Ovary (tissue), 3 donors: ENCODE results near the gene MS4A2.

Experiments used
- POLR2A ChIP-seq: fragments of 450-650 bp; IDR thresholded peaks from one replicate; pipeline ENCODE4 v1.6.1; 2017; ENCODE audit warnings: antibody characterized with exemption, mild to moderate bottlenecking, moderate library complexity
- TF ChIP-seq, protein P1 (sequence below), 3 donors: fragments of 450-650 bp in 2 of 3; fragments of 200-600 bp in 1 of 3; IDR thresholded peaks; one replicate each; pipeline versions ENCODE4 v1.5.1 to v1.8.0; 2016 to 2022; ENCODE audit warnings: antibody characterized with exemption in 3 of 3, mild to moderate bottlenecking in 1 of 3
- donor health status: DM: no; HTN: no; CAD: no.

DNA sequence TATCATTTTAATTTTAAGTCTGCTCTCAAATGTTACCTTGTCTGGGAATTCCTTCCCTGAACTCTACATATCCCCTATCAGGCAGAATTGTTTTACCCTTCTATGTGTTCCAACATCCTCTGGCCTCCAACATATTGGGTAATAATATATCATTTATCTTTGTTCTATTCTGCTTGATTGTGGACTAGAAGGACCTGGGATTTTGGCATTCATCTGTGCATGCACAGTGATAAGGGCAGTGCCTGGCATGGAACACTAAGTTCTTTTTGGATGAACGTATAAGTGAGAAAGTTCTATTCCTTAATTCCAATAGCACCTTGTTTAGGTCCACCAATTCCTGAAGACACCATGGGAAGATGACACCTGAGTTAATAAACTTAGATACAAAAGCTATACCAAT is 1.2 kb upstream of the MS4A2 start:
- TF ChIP-seq, protein P1, sequence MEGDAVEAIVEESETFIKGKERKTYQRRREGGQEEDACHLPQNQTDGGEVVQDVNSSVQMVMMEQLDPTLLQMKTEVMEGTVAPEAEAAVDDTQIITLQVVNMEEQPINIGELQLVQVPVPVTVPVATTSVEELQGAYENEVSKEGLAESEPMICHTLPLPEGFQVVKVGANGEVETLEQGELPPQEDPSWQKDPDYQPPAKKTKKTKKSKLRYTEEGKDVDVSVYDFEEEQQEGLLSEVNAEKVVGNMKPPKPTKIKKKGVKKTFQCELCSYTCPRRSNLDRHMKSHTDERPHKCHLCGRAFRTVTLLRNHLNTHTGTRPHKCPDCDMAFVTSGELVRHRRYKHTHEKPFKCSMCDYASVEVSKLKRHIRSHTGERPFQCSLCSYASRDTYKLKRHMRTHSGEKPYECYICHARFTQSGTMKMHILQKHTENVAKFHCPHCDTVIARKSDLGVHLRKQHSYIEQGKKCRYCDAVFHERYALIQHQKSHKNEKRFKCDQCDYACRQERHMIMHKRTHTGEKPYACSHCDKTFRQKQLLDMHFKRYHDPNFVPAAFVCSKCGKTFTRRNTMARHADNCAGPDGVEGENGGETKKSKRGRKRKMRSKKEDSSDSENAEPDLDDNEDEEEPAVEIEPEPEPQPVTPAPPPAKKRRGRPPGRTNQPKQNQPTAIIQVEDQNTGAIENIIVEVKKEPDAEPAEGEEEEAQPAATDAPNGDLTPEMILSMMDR (IDR thresholded peaks at IDR 0.05) = no peak
- no peak for TF ChIP-seq POLR2A
